OCI-LY3 (cell line): Measurements from ENCODE around the gene ALPP.

Experiments
- CTCF ChIP-seq: fragments of 200-600, 300-600 bp; sonication (generic); IDR thresholded peaks from 2 replicates; pipeline ENCODE4 v1.5.1; 2014; ENCODE audit warnings: antibody characterized with exemption, low read length, low read depth
- EZH2phosphoT487 ChIP-seq: fragments of 200-600 bp; shearing (Covaris generic); IDR thresholded peaks from 2 replicates; pipeline ENCODE4 v1.6.1; 2018; ENCODE audit warnings: antibody characterized with exemption, mixed run types, low read depth

GRCh38 chr2:232369126-232369951 is 9.2 kb upstream of the ALPP start:
- TF ChIP-seq CTCF (no peak), EZH2phosphoT487 (no peak)
